GM21390 (cell line): ENCODE data around the gene CWC27.
"Not testable (repeated sequence)": the region's sequence is repeated elsewhere in the genome, so short reads cannot be mapped to it uniquely, and the experiment has no call there.

ENCODE experiments used
- ATAC-seq: cut with Tn5 transposase; IDR thresholded peaks from one replicate; pipeline ENCODE4 v1.9.1; 2021; ENCODE audit not compliant: unreplicated experiment

Gene CWC27

DNA sequence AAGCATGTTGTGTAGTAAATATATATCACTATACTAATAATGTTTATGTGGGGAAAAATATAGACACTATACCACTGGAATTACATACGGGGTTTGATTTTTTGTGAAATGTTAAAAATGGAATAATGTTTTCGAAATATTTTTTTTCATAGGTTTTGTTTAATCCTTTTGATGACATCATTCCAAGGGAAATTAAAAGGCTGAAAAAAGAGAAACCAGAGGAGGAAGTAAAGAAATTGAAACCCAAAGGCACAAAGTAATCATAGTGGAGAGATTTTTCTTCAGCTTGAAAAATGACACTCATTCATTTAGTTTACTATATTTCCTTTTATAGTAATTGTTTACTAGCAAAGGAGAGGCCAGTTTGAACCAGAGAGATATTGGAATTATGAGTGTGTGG is 17.6 kb downstream of the CWC27 start:
- ATAC-seq: no peak

DNA sequence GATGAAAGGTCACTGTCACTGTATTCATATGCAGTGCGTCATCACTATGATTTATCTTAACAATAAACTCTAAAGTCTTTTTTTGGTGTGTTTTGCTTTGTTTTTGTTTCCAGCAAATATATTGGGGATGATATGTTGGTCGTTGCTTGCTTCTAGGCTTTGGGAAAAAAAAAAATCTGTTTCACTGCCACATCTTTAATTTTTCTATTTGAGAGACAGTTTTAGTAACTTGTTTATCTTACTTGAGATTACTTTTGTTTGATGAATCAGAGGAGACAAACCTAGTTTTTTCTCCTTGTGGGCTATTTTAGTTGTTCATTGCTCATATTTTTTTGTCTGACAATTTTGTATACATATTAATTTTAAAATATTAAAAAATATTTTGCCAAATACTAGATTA is 19.4 kb downstream of the CWC27 start:
- no peak for ATAC-seq

DNA sequence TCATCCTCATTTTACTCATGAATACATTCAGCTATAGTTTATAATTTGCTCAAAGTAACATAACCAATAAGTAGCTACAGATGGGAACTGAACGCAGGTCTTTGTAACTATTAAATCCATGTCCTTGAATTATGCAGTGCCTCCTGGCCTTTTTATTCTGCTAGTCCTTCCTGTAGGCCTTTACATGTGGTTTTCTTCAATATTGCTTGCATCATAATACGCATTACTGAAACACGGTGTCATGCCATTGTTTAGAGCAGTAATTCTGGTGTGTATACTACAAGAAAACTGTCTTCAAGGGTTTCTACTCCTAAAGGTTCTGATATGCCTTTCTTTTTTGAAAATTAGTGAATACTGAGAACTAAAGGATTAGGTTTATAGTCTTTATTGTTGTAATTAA is 20.7 kb downstream of the CWC27 start:
- ATAC-seq: no peak

DNA sequence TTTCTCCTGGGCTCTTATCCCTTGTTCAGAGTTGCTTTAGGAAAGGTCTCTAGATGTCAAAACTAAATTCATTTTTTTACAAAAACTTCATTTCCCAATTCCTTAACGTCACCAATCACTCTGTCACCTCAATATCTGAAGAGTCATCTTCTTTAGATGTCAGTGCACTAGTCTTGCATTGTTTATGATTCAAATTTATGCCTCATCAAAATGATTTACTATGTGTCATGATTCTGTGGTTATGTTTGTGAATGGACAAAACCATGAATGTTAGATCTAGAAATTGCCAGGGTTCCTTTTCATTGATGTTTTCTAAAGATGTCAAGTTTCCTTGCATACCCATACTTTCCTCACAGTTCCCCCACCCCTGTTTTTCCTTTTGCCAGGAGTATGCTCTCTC is 21.5 kb downstream of the CWC27 start:
- no peak for ATAC-seq

DNA sequence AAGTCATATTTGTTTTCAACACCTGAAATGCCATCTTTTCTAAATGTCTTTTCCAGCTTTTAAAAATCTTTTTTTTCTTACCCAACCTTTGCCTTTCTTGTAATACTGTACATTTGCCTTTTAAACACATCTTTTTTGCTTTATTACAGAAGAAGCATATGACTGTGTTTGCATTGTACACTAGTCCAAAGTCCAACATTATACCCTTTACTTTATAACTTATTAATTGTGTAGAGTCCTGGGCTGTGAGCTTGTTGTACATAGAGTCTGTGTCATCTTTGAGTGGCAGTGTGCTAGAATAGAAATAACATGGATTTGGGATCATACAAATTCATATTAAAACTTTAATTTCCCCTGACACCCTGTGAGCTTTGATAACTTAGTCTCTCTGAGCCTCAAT is 23.7 kb downstream of the CWC27 start:
- ATAC-seq: no peak

DNA sequence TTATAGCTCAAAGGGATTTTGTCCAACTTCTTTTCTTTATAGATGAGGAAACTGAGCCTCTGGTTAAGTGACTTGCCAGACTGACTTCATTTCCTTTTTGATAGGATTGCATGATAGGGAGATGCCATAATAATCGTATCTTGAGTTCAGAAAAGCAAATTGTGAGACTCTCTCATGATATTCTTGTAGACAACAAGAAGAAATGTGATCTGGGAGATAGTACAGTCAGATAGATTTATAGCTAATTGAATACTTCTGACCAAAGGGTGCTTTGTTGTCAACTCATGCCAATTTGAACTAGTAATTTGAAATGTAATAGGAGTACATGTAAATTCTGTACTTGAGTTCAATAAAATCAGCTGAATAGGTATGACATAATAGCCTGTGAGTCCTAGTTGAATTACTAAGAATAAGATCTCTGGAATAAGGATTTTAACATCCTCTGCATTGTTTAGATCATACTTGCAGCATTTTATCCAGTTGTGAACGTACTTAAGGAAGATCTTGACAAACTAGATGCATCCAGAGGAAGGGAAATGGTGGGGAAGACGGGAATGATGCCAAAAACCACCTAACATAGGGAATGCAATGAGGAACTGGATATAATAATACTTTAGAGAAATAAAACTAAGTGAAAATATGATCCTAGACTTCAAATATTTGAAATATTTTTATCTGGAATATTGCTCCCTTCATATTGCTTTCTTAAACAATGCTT is 25.5 kb downstream of the CWC27 start:
- ATAC-seq: no peak

DNA sequence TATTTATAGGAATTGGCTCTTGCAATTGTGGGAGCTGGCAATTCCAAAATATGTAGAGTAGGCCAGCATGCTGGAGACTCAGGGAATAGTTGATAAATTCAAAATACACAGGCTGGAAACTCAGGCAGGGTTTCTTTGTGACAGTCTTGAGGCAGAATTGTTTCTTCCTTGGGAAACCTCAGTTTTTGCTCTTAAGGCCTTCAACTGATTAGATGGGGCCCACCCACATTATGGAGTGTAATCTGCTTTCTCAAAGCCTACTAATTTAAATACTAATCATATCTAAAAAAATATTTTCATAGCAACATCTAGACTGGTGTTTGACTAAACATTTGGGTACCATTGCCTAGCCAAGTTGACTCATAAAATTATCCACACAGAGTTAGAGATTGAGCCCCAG is 27.6 kb downstream of the CWC27 start:
- ATAC-seq: no peak

DNA sequence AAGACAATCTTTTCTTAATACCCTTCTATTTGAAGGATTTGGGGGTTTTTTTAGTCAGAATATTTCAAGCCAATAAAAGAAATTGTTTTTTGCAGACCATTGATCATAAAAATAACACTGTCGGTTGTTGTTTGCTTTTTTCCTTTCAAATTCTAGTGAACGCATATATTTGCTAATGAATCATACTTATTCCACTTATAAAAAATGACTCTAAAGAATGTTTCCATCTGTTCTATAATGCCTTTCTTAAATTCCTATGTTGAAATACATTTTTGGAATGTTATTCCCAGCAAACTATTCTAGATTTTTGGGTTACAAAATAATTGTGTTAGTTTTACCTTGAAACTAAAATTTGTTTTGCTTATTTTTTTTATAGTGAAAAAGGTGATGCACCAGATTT is 32.2 kb downstream of the CWC27 start:
- ATAC-seq: no peak

DNA sequence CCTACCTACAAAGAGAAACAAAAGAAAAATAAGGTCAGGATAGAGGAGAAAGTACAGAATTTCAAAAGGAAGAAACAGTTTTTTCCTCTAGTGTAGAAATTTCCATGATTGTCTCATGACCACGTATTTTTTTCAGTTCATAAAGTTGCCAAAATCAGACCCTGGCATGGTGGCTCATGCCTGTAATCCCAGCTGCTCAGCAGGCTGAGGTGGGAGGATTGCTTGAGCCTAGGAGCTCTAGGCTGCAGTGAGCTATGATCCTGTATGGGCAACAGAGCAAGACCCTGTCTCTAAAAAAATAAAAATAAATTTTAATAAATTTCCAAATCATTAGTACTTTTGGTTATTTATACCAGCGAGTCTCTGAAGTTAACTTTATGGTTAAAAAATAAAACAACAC is 37.8 kb downstream of the CWC27 start:
- ATAC-seq: no peak

DNA sequence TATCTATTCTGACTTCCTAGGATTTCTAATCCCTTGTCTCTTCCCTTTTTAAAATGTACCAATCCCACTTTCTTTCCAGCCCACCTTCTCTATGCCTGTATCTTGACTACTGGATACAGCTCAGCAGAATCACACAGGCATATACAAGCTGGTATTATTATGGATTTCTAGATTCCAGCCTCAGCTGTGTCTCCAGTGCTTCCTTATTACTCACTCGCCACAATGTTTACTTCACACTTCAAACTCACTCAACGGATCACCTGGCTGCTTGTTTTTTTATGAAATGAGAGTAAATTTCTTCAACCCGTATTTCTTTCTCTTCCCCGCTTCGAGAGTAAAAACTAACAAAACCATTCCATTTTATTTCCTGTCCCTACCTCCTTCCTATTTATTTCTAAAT is 38.8 kb downstream of the CWC27 start:
- no peak for ATAC-seq

DNA sequence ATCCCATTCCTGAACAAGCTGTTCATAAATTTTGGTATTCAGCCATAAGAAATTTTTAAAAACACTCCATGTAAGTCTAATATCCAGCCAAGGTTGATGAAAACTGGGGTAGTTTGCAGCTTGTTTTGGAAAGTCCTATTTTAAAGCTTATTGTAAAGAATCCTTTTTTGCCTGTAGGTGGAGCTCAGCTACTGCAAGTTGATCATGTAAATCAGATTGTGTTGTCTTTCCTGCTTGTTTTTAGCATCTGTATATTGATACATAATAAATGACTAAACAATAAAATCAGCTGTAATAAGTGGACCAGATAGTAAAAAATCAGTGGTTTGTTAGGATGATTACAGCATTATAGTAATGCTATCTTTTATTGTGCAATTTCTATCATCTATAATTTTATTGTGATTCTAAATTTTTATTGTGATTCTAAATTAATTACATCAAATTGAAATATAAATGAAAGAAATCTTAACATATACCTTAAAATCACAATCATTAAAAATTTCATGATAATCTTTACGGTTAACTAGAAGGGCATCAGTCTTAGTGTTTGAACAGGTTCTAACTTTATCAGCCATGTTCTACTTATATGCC is 42.4 kb downstream of the CWC27 start:
- no peak for ATAC-seq

DNA sequence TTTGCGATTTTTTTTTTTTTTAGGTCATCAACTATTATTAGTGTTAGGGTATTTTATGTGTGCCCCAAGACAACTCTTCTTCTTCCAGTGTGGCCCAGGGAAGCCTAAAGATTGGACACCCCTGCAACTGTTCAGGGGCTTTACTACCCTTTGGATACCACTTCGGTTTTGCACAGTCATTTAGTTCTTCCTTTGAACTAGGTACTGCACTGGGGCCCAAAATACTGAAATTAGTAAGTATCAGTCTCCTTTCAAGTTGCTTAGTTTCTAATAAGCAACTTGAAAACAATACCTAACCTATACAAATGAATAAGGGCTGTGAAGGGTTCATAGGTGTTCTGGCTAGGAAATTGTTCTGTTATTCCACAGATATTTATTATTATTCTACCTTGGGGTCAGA is 45.3 kb downstream of the CWC27 start:
- peak; percentile 94 for ATAC-seq

DNA sequence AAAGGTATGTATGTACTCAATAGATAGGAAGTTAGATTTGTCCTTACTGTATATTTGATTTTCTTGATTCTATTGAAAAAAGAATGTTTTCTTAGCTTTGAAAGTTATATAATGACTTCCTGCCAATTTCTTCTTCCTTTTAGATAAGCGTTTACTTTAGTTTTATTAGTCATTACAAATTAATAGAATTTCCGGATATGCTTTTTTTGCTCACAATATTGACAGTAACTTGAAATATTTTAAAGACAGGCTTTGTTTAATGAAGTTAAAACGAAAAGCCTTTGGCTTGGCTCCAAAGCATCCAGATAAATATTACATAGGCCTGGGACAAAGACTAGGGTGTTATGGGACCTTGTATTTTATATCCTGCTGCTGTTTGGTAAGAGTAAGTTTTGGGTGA is 49.5 kb downstream of the CWC27 start:
- no peak for ATAC-seq

DNA sequence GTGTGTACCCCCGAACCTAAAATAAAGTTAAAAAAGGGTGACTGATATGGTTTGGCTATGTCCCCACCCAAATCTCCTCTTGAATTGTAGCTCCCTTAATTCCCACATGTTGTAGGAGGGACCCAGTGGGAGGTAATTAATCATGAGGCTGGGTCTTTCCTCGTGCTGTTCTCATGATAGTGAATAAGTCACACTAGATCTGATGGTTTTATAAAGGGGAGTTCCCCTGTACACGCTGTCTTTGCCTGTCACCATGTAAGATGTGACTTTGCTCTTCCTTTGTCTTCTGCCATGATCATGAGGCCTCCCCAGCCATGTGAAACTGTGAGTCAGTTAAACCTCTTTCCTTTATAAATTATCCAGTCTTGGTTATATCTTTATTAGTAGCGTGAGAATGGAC is 50.6 kb downstream of the CWC27 start:
- not testable (repeated sequence) for ATAC-seq

DNA sequence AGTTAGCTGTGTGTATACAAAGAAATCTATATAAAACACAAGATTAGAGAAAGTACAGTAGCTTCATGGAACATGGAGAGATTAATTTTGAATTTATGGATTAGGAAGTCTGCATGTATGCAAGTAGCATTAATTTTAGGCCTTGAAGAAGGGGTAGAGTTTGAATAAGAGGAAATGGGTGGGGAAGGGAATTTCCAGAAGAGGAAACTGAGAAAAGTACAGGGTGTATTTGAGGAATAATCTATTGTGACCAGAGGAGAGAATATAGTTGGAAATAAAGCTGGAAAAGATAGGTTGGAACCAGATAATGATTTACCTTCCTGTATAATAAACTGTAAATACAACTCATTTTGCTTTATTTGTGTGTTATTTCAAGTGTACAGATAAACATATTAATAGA is 53.6 kb downstream of the CWC27 start:
- ATAC-seq: no peak

DNA sequence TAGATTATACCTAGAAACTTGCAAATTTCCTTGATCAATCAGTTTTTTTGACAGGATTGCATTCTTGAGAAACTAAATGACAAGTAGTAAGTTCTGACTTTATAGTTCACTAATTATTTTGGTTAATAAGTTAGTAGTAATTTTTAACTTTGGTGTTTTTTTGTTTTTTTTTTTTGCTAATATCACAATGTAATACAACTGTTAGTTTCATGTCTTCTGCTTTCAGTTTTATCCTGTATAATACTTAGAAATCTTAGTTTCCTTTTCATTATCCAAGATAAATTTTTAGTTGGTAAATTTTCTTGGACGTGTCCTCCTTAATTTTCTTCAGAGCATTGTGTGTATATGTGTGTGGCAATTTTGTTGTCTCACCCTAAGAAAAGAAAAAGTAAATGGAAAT is 57.8 kb downstream of the CWC27 start:
- ATAC-seq: no peak

DNA sequence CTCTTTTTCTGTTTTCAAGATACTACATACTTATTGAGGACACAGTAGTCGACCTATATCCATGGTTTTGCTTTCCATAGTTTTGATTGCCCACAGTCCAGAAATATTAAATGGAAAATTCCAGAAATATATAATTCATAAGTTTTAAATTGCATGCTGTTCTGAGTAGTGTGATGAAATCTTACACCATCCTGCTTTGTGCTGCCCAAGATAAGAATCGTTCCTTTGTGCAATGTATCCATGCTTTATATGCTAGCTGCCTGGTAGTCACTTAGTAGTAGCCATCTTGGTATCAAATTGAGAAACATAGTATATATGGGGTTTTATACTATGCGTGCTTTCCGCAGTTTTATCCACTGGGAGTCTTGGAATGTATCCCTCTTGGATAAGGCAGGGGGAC is 59.0 kb downstream of the CWC27 start:
- no peak for ATAC-seq

DNA sequence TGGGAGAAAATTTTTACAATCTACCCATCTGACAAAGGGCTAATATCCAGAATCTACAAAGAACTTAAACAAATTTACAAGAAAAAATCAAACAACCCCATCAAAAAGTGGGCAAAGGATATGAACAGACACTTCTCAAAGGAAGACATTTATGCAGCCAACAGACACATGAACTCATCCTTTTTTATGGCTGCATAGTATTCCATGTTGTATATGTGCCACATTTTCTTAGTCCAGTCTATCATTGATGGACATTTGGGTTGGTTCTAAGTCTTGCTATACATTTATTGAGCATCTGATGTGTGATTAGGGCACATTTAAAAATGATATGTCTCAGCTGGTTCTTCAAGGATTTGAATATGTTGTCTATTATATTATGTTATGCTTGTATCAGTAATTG is 61.9 kb downstream of the CWC27 start:
- ATAC-seq: not testable (repeated sequence)

DNA sequence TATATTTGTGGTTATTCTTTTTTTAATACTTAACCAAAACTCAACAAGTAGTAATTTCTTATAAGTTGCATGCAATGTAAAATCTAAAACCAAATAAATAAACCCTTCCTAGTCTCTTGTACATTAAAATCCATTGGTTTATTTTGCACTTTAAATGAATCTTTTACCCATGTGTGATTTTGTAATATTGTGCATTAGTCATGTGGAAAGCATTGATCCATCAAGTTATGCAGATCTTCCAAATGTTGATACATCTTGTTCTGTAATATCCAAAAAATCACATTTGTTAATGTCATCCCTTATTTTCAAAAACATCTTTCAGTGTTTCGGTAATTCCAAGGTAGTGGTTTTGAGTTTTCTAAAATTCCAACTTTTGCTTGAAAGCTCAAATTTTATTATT is 63.3 kb downstream of the CWC27 start:
- no peak for ATAC-seq

DNA sequence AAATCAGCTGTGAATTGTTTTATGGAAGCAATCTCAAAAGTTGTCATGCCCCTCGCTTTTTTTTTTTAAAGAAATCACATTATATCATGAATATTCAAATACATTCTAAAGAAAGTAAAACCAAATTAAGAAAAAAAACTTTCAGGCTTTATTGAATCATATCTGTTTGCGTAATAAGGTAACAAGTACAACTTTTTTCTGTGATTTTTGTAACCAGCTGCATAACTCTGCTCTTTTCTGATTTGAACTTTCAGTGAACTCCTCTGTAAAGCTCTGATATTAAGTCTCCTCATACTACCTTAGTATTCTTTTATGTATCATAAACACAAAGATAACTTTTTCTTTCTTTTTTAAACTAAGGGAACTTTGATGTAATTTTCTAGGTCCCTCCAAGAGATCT is 65.3 kb downstream of the CWC27 start:
- no peak for ATAC-seq

DNA sequence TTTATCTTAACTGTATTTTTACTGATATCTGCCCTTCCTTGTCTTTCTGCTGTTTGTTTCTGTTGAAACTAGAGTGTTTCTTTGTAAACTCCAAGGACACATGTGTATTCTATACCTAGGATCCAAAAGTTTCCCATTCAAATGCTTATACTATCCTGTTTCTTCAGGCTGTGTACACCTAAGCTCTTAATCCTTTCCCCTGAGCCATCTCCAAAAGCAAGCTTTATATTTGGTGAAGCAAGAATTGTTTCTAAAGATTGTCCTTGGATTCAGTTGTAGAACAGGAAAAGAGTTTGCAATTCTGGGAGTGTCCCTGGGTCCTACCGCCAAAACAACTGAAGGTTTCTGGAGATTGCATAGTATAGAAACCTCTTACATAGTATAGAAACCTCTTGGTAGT is 65.9 kb downstream of the CWC27 start:
- ATAC-seq: no peak

DNA sequence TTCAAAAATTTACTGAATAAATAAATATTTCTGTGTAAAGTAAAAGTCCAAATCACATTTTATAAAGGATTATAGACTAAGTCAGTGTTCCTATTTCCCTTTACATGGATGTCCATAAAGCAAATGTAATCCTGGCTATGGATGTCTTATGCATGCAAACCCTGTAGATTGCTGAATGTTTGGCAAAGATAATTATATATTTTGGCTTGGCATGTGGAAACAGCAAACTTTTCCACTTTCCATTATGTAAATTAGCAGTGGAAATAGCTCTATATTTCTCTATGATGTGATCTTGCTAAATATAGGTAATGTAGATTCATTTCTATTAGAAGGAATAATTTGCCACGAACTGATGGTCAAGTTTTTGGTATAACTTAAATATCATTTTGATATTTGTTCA is 66.5 kb downstream of the CWC27 start:
- no peak for ATAC-seq

DNA sequence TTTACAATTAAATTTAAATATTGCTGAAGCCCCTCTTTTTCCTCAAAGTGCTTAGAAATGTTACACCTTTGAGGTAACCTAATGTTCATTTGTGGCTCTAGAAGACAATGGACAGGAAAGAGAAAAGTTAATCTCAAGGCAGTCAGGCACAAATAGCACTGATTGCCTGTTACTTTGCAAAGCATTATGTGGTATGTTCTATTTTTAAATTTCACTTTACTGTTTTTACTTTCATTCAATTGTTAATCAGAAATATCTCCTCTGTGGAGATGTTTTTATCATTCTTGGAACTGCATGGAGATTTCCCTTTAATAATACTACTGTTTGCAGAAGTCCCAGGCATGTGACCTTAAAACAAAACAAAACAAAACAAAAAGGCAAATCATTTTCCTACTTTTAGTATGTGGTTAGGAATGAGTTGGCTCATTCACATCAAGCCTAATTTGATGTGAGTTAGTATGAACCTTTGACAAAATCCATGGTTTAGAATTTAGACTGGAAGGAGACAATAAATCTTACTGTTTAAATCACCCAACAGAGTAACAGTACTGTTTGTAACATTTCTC is 67.5 kb downstream of the CWC27 start:
- ATAC-seq: no peak
